GM19328 (cell line): ENCODE measurements around the gene GSG1L.
"Not testable (repeated sequence)": the region's sequence is repeated elsewhere in the genome, so short reads cannot be mapped to it uniquely, and the experiment has no call there.

ENCODE experiments used
- ATAC-seq: cut with Tn5 transposase; IDR thresholded peaks from one replicate; pipeline ENCODE4 v1.9.1; 2021; ENCODE audit warnings: mild to moderate bottlenecking, moderate library complexity; ENCODE audit not compliant: unreplicated experiment

GSG1L gene

GRCh38 chr16:27917949-27918348 is 145.6 kb downstream of the GSG1L start:
- no peak for ATAC-seq

GRCh38 chr16:27911486-27911885 is 152.0 kb downstream of the GSG1L start:
- no peak for ATAC-seq

GRCh38 chr16:27907457-27907972 is 156.0 kb downstream of the GSG1L start:
- ATAC-seq = no peak

- no peak for ATAC-seq
Observed at GRCh38 chr16:27906883-27907282, 156.6 kb downstream of the GSG1L start.

GRCh38 chr16:27903046-27903655 is 160.4 kb downstream of the GSG1L start:
- ATAC-seq = no peak

DNA sequence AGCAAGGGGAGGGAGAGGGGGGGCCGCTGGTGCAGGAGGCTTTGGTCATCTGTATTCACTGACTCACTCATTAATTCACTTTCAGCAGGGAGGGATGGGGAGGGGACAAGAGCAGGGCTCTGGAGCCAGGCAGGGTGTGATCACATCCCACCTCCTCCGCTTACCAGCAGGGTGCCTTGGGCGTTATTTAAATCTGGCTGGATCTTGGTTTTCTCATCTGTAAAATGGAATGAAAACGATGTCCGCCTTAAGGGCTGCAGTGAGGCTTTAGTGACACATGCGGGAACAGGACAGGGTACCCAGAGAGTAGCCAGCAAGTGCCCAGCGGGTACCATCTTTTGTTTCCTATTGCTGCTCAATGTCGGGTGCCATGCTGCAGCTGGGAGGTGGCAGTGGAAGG is 161.0 kb downstream of the GSG1L start:
- ATAC-seq = no peak

DNA sequence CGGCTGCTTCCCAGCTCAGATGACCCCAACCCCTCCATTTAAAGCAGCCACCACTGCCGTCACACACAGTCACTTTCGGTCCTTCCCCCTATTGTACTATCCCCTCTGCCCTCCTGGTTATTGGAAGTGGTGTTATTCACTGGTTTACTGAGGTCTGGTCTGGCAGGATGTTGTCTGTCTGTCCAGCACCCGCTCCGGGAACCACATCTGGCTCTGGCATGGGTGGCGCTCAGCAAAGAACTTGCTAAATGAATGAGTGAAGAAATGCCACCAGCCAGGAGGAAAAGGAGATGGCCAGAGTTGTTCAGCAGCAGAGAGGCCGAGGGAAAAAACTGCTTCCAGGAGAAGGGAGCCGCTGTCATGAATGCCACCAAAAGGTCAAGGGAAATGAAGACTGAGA is 161.6 kb downstream of the GSG1L start:
- ATAC-seq = no peak

GRCh38 chr16:27899736-27900135 is 163.8 kb downstream of the GSG1L start:
- no peak for ATAC-seq

GRCh38 chr16:27894386-27894785 is 169.1 kb downstream of the GSG1L start:
- no peak for ATAC-seq

GRCh38 chr16:27892879-27893278 is 170.6 kb downstream of the GSG1L start:
- no peak for ATAC-seq

DNA sequence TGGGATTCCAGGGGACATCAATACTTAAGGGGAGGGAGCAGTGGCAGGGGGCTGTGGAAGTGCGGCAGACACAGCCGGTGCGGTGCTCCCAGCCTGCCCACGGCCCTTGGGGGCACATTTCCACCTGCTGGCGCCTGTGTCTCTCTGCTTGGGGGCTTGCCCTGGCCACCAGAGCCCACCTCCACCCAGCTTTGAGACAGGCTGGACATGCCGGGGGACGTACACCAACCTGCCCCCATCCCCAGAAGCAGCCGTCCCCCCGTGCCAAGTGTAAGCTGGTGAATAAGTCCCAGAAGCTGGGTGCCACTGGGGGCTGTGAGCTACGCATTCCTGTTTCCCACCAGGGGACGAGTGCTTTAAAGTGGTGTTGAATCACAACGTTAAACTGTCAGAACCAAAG is 172.6 kb downstream of the GSG1L start:
- ATAC-seq = no peak

DNA sequence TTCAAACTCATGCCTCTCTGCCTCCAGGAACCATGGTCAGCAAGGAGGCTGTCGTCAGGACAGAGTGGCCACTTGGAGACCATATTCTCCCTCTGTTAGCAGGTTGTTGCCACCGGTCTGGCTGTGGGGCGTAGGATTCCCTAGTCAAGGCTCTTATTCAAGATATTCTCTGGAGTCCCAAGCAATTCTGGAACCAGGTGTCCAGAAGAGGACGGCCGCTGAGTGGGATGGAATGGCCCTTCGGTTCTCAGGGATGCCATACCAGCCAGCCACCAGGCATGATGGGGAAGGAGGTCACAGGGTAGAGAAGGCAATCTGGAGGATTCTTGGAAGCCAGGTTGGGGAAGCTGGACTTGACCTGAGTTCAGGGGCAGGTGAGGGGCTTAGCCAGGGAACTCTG is 173.5 kb downstream of the GSG1L start:
- ATAC-seq = no peak

GRCh38 chr16:27883576-27883975 is 179.9 kb downstream of the GSG1L start:
- no peak for ATAC-seq

- no peak for ATAC-seq
Observed at GRCh38 chr16:27880287-27880686, 183.2 kb downstream of the GSG1L start.

DNA sequence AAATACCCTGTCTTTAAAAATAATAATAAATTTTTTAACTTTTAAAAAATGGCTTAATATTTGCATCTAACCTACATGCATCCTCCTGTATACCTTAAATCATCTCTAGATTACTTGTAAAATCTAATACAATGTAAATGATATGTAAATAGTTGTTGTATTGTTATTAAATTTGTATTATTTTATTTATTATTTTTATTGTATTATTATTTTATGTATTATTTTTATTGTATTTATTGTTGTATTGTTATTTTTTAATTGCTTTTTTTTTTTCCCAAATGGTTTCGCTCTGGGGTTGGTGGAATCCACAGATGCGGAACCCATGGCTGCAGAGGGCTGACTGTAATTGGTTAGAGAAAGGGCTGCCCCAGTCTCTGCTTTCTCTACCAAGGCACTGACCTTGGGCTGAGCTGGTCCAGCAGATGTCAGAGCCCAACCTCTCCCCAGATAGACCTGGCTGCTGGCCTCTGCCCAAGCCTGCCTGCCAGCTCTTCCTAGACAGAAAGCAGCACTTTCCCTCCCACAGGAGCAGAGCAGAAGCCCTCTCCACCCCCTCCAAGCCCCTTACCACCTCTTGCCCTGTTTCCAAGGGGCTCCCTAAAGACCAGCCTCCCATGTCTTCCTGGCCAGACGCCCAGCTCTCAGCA is 183.8 kb downstream of the GSG1L start:
- ATAC-seq = no peak

- not testable (repeated sequence) for ATAC-seq
Observed at GRCh38 chr16:27872627-27873026, 190.9 kb downstream of the GSG1L start.

DNA sequence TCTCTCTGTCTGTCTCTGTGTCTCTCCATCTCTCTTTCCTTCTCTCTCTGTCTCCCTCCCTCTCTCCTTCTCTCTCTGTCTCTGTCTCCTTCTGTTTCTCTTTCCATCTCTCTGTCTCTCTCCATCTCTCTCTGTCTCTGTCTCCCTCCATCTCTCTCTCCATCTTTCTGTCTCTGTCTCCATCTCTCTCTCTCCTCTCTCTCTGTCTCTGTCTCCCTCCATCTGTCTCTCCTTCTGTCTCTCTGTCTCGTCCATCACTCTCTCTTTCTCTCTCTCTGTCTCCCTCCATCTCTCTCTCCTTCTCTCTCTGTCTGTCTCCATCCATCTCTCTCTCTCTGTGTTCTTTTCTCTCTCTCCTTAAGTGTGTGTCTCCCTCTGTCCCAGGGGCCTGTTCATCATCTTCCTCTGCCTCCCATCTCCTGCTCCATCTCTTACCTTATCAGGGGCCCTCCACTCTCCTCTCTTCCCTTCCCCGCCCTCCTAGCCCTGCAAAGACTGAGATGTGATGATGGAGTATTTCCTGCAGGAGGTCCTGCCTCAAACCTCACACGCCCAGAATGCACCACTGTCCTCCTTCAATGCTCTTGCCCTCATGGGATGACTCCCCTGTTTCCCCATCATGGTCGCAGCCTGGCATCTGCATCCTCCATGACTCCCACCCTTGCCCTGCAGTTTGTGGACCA is 193.3 kb downstream of the GSG1L start:
- no peak for ATAC-seq

- ATAC-seq = no peak
Observed at GRCh38 chr16:27869411-27869810, 194.1 kb downstream of the GSG1L start.

GRCh38 chr16:27868180-27868579 is 195.3 kb downstream of the GSG1L start:
- ATAC-seq = no peak

DNA sequence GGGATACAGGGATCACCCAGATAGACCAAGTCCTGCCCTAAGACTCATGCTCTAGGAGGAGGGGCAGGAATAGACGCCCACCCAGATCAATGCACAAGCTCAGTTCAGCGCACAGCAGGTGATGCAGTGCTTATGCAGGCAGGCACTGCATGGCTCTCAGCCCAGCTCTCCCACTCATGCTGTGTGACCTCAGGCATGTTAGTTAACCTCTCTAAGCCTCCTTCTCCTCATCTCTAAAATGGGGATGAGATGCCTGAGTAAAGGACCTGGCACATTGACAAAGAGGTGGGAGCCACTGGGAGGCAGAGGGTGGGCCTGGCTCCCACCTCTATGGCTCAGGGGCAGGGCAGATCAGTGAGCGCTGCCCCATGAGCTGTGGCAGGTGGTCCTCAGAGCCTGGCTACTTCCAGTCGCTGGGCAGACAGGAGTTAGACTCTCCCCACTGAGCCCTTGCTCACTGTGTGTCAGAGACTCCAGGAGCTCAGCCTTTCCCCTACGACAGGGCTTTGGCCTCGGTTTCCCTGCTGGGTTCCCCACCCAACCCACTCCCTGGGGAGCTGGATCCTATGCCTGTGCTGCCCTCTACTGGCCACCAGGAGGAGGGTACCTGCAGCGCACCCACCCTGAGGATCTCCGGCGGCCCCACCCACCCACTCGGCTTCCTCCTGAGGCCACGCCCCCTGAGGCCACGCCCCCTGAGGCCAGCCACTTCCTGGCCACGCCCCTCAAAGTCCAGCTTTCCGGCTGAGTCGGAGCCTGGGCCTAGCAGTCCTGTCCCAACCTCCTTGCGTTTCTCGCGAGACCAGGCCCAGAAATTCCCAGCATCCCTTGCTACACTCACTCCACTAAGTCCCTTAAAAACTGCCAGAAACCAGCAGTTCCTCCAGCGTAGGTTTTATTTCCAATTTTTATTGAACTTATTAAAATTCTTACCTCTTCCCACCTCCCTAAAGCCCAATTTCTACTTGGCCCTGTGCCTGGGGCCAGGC is 196.1 kb downstream of the GSG1L start:
- no peak for ATAC-seq

GRCh38 chr16:27863377-27863776 is 200.1 kb downstream of the GSG1L start:
- ATAC-seq = no peak
